T-helper 9 cell (primary cell): ENCODE measurements around the gene TCTN3.
"Not testable (repeated sequence)": the region's sequence is repeated elsewhere in the genome, so short reads cannot be mapped to it uniquely, and the experiment has no call there.

Experiments used
- DNase-seq: peaks from one replicate; pipeline ENCODE4 v3.0.0-alpha.2; 2020

Gene TCTN3

DNA sequence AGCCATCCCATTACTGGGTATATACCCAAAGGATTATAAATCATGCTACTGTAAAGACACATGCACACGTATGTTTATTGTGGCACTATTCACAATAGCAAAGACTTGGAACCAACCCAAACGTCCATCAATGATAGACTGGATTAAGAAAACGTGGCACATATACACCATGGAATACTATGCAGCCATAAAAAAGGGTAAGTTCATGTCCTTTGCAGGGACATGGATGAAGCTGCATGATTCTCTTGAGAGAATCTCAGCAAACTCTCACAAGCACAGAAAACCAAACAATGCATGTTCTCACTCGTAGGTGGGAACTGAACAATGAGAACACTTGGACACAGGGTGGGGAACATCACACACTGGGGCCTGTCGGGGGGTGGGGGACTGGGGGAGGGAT is 73.3 kb downstream of the TCTN3 start:
- DNase-seq = not testable (repeated sequence)

DNA sequence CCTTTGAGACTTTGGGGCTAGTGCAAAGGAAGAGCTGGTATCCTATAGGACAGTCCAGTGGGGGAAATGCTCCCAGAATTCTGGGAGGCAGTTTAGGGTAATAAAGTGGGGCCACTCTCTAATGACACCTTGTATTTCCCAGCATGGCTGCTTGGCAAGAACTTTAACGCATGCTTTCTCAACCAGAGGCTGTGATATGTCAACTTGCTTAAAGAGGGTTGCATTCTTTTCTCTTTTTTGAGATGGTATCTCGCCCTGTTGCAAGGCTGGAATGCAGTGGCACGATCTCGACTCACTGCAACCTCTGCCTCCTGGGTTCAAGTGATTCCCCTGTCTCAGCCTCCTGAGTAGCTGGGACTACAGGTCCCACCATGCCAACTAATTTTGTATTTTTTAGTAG is 75.6 kb downstream of the TCTN3 start:
- no peak for DNase-seq

DNA sequence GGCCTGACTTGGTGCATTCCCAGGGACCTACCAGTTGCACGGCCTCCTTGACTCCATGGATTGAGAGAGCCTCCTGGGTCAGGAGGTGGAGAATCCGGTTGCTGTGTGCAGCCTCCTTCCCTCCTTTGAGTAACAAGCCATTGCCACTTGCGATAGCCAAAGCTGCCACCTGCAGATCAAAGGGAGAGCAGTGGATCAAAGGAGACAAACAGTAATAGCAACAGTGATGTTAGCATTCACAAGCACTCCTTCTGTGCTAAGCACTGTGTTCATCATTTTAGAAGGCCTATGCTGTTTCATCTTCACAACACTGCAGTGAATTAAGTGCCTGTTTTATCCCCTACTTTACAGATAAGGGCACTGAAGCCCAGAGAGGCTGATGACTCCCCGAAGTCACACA is 77.3 kb downstream of the TCTN3 start:
- DNase-seq = no peak
